ENCODE data around the gene ATP2A1.

DNA sequence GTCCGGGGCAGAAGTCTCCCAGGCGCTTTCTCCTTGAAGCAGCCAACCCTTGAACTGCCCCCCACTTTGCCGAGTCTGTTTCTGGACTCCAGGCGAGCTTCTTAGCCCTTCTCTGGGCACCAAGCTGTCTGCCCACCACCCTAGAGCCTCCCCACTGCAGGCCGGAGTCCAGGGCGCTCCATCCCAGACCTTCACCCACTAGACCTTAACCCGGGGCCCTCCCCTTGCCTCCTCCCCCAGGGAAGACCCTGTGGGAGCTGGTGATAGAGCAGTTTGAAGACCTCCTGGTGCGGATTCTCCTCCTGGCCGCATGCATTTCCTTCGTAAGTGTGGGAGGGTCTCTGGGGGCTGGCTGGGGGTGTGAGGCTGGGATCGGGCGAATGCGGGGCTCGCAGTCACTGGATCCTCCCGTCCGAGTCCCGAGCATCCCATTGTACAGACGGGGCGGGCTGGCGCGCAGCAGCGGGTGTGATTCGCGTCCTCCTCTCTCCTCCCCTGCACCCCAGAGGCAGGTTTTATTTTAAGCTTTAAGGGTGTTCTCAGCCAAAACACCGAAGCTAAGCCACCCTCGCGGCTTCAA lies 1.1 kb downstream of the ATP2A1 start:
- TF ChIP-seq, protein P1, sequence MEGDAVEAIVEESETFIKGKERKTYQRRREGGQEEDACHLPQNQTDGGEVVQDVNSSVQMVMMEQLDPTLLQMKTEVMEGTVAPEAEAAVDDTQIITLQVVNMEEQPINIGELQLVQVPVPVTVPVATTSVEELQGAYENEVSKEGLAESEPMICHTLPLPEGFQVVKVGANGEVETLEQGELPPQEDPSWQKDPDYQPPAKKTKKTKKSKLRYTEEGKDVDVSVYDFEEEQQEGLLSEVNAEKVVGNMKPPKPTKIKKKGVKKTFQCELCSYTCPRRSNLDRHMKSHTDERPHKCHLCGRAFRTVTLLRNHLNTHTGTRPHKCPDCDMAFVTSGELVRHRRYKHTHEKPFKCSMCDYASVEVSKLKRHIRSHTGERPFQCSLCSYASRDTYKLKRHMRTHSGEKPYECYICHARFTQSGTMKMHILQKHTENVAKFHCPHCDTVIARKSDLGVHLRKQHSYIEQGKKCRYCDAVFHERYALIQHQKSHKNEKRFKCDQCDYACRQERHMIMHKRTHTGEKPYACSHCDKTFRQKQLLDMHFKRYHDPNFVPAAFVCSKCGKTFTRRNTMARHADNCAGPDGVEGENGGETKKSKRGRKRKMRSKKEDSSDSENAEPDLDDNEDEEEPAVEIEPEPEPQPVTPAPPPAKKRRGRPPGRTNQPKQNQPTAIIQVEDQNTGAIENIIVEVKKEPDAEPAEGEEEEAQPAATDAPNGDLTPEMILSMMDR (IDR thresholded peaks at IDR 0.05): no peak
- TF ChIP-seq POLR2A (IDR thresholded peaks at IDR 0.05): no peak
- TF ChIP-seq EP300 (IDR thresholded peaks at IDR 0.05): no peak
